GM12878 (cell line): ENCODE data around the gene ZNF576. TPM values are rescaled to one million over a fixed set of nuclear protein-coding genes. Genes with fewer than 3 reads are reported as not detected.

Source experiments
- ATAC-seq: fragments of 200-7000 bp; cut with Tn5 transposase; 3 replicates; pipeline ENCODE4 v1.9.1; 2020; ENCODE audit warnings: mild to moderate bottlenecking, moderate library complexity
- BruUV-seq: library from RNA; stranded (reverse); fragments of 400-500 nt; replicated peaks from 2 replicates; lab custom pipeline; 2021; lab: Mats Ljungman, UMichigan
- CTCF ChIA-PET: fragments of 300-600 bp; sonication (Branson Sonifier 250); formaldehyde crosslinking; extraction: SDS; loops from one replicate; lab custom pipeline; 2021; ENCODE audit warnings: inconsistent platforms; lab: Yijun Ruan, JAX
- POLR2A ChIA-PET: fragments of 350-600 bp; formaldehyde crosslinking; extraction: SDS; loops from one replicate; lab custom pipeline; 2021; ENCODE audit warnings: inconsistent platforms; lab: Charles Lee
- RAD21 ChIA-PET: fragments of 300-600 bp; sonication (Branson Sonifier 250); formaldehyde crosslinking; loops from one replicate; lab custom pipeline; 2023; ENCODE audit warnings: antibody characterized with exemption; ENCODE audit not compliant: unreplicated experiment; lab: Charles Lee
- SMC1A ChIA-PET: fragments of 300-600 bp; sonication (Branson Sonifier 250); formaldehyde crosslinking; loops from one replicate; lab custom pipeline; 2023; ENCODE audit not compliant: unreplicated experiment, uncharacterized antibody; lab: Charles Lee
- DNase-seq: peaks from one replicate; pipeline ENCODE4 v3.0.0-alpha.2; 2011; ENCODE audit warnings: low read depth, low spot score
- FAIRE-seq: peaks from 3 replicates; lab custom pipeline; 2011; peaks lifted over from hg19 to GRCh38; lab: Jason Lieb, UNC
- H2AFZ ChIP-seq: 2 replicates; pipeline ENCODE4 v1.6.0; 2011; ENCODE audit warnings: low read depth, low read length, control low read depth; ENCODE audit not compliant: control insufficient read depth
- H3K27ac ChIP-seq: 2 replicates; pipeline ENCODE4 v1.5.1; 2011; ENCODE audit warnings: control low read depth; ENCODE audit not compliant: control insufficient read depth, insufficient read depth
- H3K27me3 ChIP-seq, 2 experiments: replicated peaks in 1 of 2; 2 replicates each; pipeline versions ENCODE4 v1.6.0 to v1.6.1; 2011; ENCODE audit warnings: low read length in 1 of 2; ENCODE audit not compliant: control insufficient read depth in 2 of 2, insufficient read depth in 2 of 2
- H3K36me3 ChIP-seq, 2 experiments: 2 replicates each; pipeline ENCODE4 v1.5.1; 2011; ENCODE audit warnings: low read length in 1 of 2; ENCODE audit not compliant: control insufficient read depth in 2 of 2, insufficient read depth in 2 of 2
- H3K4me1 ChIP-seq: 2 replicates; pipeline ENCODE4 v1.6.1; 2011; ENCODE audit warnings: mild to moderate bottlenecking, low read length, moderate library complexity, mixed read lengths; ENCODE audit not compliant: control insufficient read depth, insufficient read depth
- H3K4me2 ChIP-seq: 2 replicates; pipeline ENCODE4 v1.6.0; 2011; ENCODE audit warnings: control low read depth; ENCODE audit not compliant: control insufficient read depth, insufficient read depth
- H3K4me3 ChIP-seq: fragments of 200-600 bp; sonication (generic); 2 replicates; pipeline ENCODE4 v1.5.1; 2016
- H3K79me2 ChIP-seq: 2 replicates; pipeline ENCODE4 v1.6.0; 2011; ENCODE audit warnings: low read length; ENCODE audit not compliant: control insufficient read depth, insufficient read depth
- H3K9ac ChIP-seq: 2 replicates; pipeline ENCODE4 v1.8.0; 2011; ENCODE audit warnings: low read length, control low read depth, mixed read lengths; ENCODE audit not compliant: control insufficient read depth, insufficient read depth
- H3K9me3 ChIP-seq: replicated peaks from 3 replicates; pipeline ENCODE4 v1.5.1; 2011; ENCODE audit warnings: mild to moderate bottlenecking, low read length; ENCODE audit not compliant: control insufficient read depth, insufficient read depth
- H4K20me1 ChIP-seq: 2 replicates; pipeline ENCODE4 v1.6.0; 2011; ENCODE audit not compliant: control insufficient read depth, insufficient read depth
- BMI1 ChIP-seq: fragments of 450-650 bp; IDR thresholded peaks from 2 replicates; pipeline ENCODE4 v1.6.1; 2016; ENCODE audit warnings: mild to moderate bottlenecking, moderate library complexity, borderline replicate concordance
- CBFB ChIP-seq: IDR thresholded peaks from 2 replicates; pipeline ENCODE4 v1.6.1; 2016; ENCODE audit warnings: antibody characterized with exemption, low read depth
- IKZF1 ChIP-seq: fragments of 450-650 bp; conservative IDR thresholded peaks from 2 replicates; pipeline ENCODE4 v1.6.1; 2017; ENCODE audit warnings: antibody characterized with exemption, mild to moderate bottlenecking
- IKZF2 ChIP-seq, 2 experiments: fragments of 450-650 bp; IDR thresholded peaks; 2 replicates each; pipeline ENCODE4 v1.6.1; 2017; ENCODE audit warnings: mild to moderate bottlenecking in 2 of 2, moderate library complexity in 2 of 2
- PAX8 ChIP-seq: fragments of 450-650 bp; IDR thresholded peaks from 2 replicates; pipeline ENCODE4 v1.6.1; 2017; ENCODE audit warnings: mild to moderate bottlenecking, moderate library complexity
- SMARCA5 ChIP-seq: fragments of 450-650 bp; IDR thresholded peaks from 2 replicates; pipeline ENCODE4 v1.6.1; 2017; ENCODE audit warnings: mild to moderate bottlenecking
- TAF1 ChIP-seq: IDR thresholded peaks from 2 replicates; pipeline ENCODE4 v1.6.1; 2011; ENCODE audit warnings: mild to moderate bottlenecking, low read depth, low read length, borderline replicate concordance
- TBL1XR1 ChIP-seq: IDR thresholded peaks from 2 replicates; pipeline ENCODE4 v1.6.1; 2012; ENCODE audit warnings: low read depth, low read length, improper control_type of control experiment
- WGBS: methylation state at CpG from one replicate; pipeline ENCODE4 v1.1.6; 2016; ENCODE audit warnings: low lambda C conversion rate; ENCODE audit not compliant: insufficient replicate concordance, insufficient coverage; ENCODE audit errors: missing lambda C conversion rate; 5-methylcytosine and 5-hydroxymethylcytosine counted together
- in situ Hi-C: fragments of 300-500 bp; cut with MboI; formaldehyde crosslinking; loops from 9 replicates; pipeline ENCODE4 v1.14.3; 2018; ENCODE audit warnings: mixed read lengths
- intact Hi-C: fragments of 100-400 bp; cut with micrococcal nuclease; formaldehyde crosslinking; loops from one replicate; pipeline ENCODE4 v1.14.2; 2022; ENCODE audit not compliant: unreplicated experiment
- polyA plus RNA-seq, 11 experiments: library from polyadenylated mRNA; depleted of rRNA in 4 of 11; unstranded in 6 of 11; stranded (reverse) in 5 of 11; fragments of >200 nt; fragmentation: Nextera tagmentation in 4 of 11; fragmentation: Illumina TruSeq in 1 of 11; extraction: Ambion mirVana in 4 of 11; extraction: Trizol in 1 of 11; gene quantifications; 1 replicate in 1 of 11; 2 replicates in 10 of 11; pipeline versions ENCODE4 v1.2.1 to v1.2.3, GENCODE V29; 2011 to 2016; ENCODE audit warnings: inconsistent platforms in 2 of 11, missing spikeins in 2 of 11, low read depth in 1 of 11
- total RNA-seq, 4 experiments: library from RNA; depleted of rRNA in 3 of 4; stranded (reverse); fragments of >200 nt in 3 of 4; fragmentation: Illumina TruSeq in 1 of 4; extraction: Trizol in 1 of 4; gene quantifications; 2 replicates each; pipeline versions ENCODE4 v1.2.1 to v1.2.3, GENCODE V29; 2013 to 2021
- TF ChIP-seq, protein P1 (sequence below): fragments of 450-650 bp; IDR thresholded peaks from 2 replicates; pipeline ENCODE4 v1.6.1; 2017; ENCODE audit warnings: borderline replicate concordance
- TF ChIP-seq, protein P2 (sequence below): fragments of 450-650 bp; conservative IDR thresholded peaks from 2 replicates; pipeline ENCODE4 v1.6.1; 2017; ENCODE audit warnings: mild to moderate bottlenecking, moderate library complexity

ZNF576 gene
- total and polyA plus RNA-seq, 10 of the 15 experiments (the other 5 are each of a cell fraction or from before 2014, with no cell fraction given) = 7.4 to 29.8 (median 14.3) TPM

- CTCF ChIA-PET = interaction anchor here (0.9 to 6.6 kb wide), 21 partner anchors 13 to 214 kb away, joined by 3 to 169 read pairs (median 14); partner anchors contain the start of genes ETHE1, PINLYP and XRCC1
- Histone ChIP-seq H3K27me3 (no peaks in the 10 kb centered on the region), H2AFZ (peak overlapping the region; percentile 20), H3K9ac (peak overlapping the region; percentile 91), H3K4me1 (peaks cover 7% of the 10 kb centered on the region; the same call in 1 of the 2 replicates), H3K9me3 (no peaks in the 10 kb centered on the region), H3K4me3 (peak overlapping the region; percentile 93)
- WGBS = under 1% methylated on average over 18 of the region's 18 CpGs
- POLR2A ChIA-PET = interaction anchor here (0.8 to 3.7 kb wide), 9 partner anchors 18 to 183 kb away, joined by 3 to 22 read pairs (median 4); partner anchors contain the start of genes PINLYP, XRCC1 and ZNF575
- FAIRE-seq = no peak
- BruUV-seq = TSS peak; percentile 82
- no peak for TF ChIP-seq IKZF1
- TF ChIP-seq TBL1XR1 = no peak
- TF ChIP-seq SMARCA5 = 0 out of 2 replicates have a peak, but pooled peaks have one; percentile 55
- TF ChIP-seq, protein P1, sequence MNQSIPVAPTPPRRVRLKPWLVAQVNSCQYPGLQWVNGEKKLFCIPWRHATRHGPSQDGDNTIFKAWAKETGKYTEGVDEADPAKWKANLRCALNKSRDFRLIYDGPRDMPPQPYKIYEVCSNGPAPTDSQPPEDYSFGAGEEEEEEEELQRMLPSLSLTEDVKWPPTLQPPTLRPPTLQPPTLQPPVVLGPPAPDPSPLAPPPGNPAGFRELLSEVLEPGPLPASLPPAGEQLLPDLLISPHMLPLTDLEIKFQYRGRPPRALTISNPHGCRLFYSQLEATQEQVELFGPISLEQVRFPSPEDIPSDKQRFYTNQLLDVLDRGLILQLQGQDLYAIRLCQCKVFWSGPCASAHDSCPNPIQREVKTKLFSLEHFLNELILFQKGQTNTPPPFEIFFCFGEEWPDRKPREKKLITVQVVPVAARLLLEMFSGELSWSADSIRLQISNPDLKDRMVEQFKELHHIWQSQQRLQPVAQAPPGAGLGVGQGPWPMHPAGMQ = no peak
- no peak for TF ChIP-seq PAX8
- TF ChIP-seq, protein P2, sequence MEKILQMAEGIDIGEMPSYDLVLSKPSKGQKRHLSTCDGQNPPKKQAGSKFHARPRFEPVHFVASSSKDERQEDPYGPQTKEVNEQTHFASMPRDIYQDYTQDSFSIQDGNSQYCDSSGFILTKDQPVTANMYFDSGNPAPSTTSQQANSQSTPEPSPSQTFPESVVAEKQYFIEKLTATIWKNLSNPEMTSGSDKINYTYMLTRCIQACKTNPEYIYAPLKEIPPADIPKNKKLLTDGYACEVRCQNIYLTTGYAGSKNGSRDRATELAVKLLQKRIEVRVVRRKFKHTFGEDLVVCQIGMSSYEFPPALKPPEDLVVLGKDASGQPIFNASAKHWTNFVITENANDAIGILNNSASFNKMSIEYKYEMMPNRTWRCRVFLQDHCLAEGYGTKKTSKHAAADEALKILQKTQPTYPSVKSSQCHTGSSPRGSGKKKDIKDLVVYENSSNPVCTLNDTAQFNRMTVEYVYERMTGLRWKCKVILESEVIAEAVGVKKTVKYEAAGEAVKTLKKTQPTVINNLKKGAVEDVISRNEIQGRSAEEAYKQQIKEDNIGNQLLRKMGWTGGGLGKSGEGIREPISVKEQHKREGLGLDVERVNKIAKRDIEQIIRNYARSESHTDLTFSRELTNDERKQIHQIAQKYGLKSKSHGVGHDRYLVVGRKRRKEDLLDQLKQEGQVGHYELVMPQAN = 0 out of 2 replicates have a peak, but pooled peaks have one; percentile 63
- TF ChIP-seq IKZF2 (IDR thresholded peaks at IDR 0.05) = 0 out of 4 replicates have a peak, but pooled peaks of 1 of the 2 experiments have one; percentile 17
- TF ChIP-seq BMI1 = no peak
- peak; percentile 10; the same call in 1 of the 2 replicates for TF ChIP-seq CBFB
- TF ChIP-seq TAF1 = no peak
- TF ChIP-seq, all 136 proteins: peak for 4
- peak overlapping the region; percentile 91 for H3K4me2 ChIP-seq
- SMC1A ChIA-PET = interaction anchor here (1.0 to 5.4 kb wide), 15 partner anchors 18 to 214 kb away, joined by 3 to 59 read pairs (median 6); partner anchors contain the start of genes PINLYP, XRCC1 and ZNF575
- peaks cover 37% of the 10 kb centered on the region for H3K79me2 ChIP-seq
- in situ Hi-C loops (no loop called here), intact Hi-C loops (loop anchor here (2.0 kb wide), 1 partner anchor 185 kb away; the partner anchor contains the start of gene KCNN4)
- H4K20me1 ChIP-seq = no peaks in the 10 kb centered on the region
- ATAC-seq = peak; percentile 39
- peaks cover 12 to 13% of the 10 kb centered on the region in 2 experiments; a peak in 3 of 4 replicates for H3K36me3 ChIP-seq
- H3K27ac ChIP-seq = peak overlapping the region; percentile 85
- DNase-seq = no peak
- RAD21 ChIA-PET = interaction anchor here (0.8 to 4.8 kb wide), 18 partner anchors 11 to 214 kb away, joined by 3 to 92 read pairs (median 10); partner anchors contain the start of genes PHLDB3, PINLYP, XRCC1 and ZNF575
These were observed 793 bp upstream of the ZNF576 start for GRCh38 chr19:43595605-43595998.
